Stomach (tissue), 9 donors: ENCODE results near the gene RHOBTB1. TPM values are rescaled to one million over a fixed set of nuclear protein-coding genes. Genes with fewer than 3 reads are reported as not detected.

Experiments used
- DNase-seq, 2 donors: peaks; one replicate each; pipeline versions ENCODE4 v3.0.0 to v3.0.0-alpha.2; 2013 to 2019
- H3K27ac ChIP-seq, 5 donors: fragments of 200-600 bp in 4 of 5; sonication (generic) in 4 of 5; one replicate each; pipeline ENCODE4 v1.5.1; 2013 to 2019; ENCODE audit warnings: mild to moderate bottlenecking in 1 of 5, moderate library complexity in 1 of 5
- H3K27me3 ChIP-seq, 3 donors: fragments of 200-600 bp; sonication (generic); one replicate each; pipeline ENCODE4 v1.5.1; 2017 to 2019; ENCODE audit warnings: mixed run types in 1 of 3
- H3K36me3 ChIP-seq, 4 donors: fragments of 200-600 bp; sonication (generic); 1 replicate in 3 of 4; 2 replicates in 1 of 4; pipeline ENCODE4 v1.5.1; 2016 to 2019
- H3K4me1 ChIP-seq, 4 donors: fragments of 200-600 bp; sonication (generic); one replicate each; pipeline ENCODE4 v1.5.1; 2016 to 2019
- H3K4me3 ChIP-seq, 4 donors: fragments of 200-600 bp; sonication (generic) in 3 of 4; one replicate each; pipeline ENCODE4 v1.5.1; 2016 to 2019; ENCODE audit warnings: mild to moderate bottlenecking in 1 of 4
- H3K9me3 ChIP-seq, 4 donors: fragments of 200-600 bp; sonication (generic); one replicate each; pipeline ENCODE4 v1.5.1; 2016 to 2019
- EP300 ChIP-seq: sonication (generic); formaldehyde crosslinking; IDR thresholded peaks from one replicate; pipeline ENCODE4 v1.6.1; 2017; ENCODE audit warnings: antibody characterized with exemption
- POLR2A ChIP-seq, 4 donors: fragments of 450-650 bp; IDR thresholded peaks; one replicate each; pipeline ENCODE4 v1.6.1; 2016; ENCODE audit warnings: antibody characterized with exemption in 4 of 4, control low read depth in 2 of 4, mild to moderate bottlenecking in 1 of 4, moderate library complexity in 1 of 4
- POLR2AphosphoS5 ChIP-seq, 3 donors: sonication (generic); formaldehyde crosslinking; IDR thresholded peaks; one replicate each; pipeline ENCODE4 v1.6.1; 2016; ENCODE audit warnings: antibody characterized with exemption in 3 of 3
- WGBS, 5 donors: extraction: QIAGEN DNeasy Blood & Tissue Kit in 3 of 5; methylation state at CpG; one replicate each; pipeline versions ENCODE4 v1.1.5 to v1.1.7; 2013 to 2018; 5-methylcytosine and 5-hydroxymethylcytosine counted together
- intact Hi-C: fragments of 100-400 bp; cut with DNase I; formaldehyde crosslinking; loops from one replicate; pipeline ENCODE4 v1.15.1; 2023; ENCODE audit warnings: low total_unique reads
- polyA plus RNA-seq, 3 donors: library from polyadenylated mRNA; stranded (reverse); fragments of 200-250 nt; gene quantifications; one replicate each; pipeline ENCODE4 v1.2.3, GENCODE V29; 2013
- total RNA-seq, 5 donors: library from RNA; depleted of rRNA; stranded (reverse); fragments of >200 nt; gene quantifications; one replicate each; pipeline versions ENCODE4 v1.1.0 to v1.2.3, GENCODE V29; 2014 to 2016
- TF ChIP-seq, protein P1 (sequence below), 7 experiments: fragments of 450-650 bp in 4 of 7; fragments of 200-600 bp in 3 of 7; sonication (generic) in 3 of 7; IDR thresholded peaks; one replicate each; pipeline ENCODE4 v1.5.1; 2016 to 2019; ENCODE audit warnings: antibody characterized with exemption in 7 of 7, control low read depth in 2 of 7, mild to moderate bottlenecking in 1 of 7
- donor health status: healthy with polysubstance abuse.
- donor health status: Bipolar disorder and iron deficiency.
- donor health status: healthy.

The RHOBTB1 gene
- total and polyA plus RNA-seq, 8 donors, result 2.3 to 302 (median 21.9) TPM

DNA sequence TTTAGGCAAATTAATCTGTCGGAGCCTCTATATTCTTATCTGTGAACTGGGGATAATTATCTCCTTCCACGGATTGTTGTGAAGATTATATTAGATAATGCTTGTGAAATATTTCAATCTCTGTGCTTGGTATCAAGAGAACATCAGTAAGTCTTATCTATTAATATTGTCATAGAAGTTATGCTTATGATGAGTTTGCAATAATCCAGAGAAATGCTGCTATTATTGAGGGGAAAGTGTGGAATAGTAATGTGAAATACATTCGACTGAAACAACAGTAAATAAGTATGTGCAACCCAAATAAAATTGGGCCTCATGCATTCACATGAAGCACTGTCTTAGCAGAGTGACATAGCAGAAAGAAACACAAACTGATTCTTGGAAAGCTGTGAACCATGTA is 13.7 kb downstream of the RHOBTB1 start:
- no peak for TF ChIP-seq POLR2AphosphoS5 (IDR thresholded peaks at IDR 0.05)
- TF ChIP-seq, protein P1, sequence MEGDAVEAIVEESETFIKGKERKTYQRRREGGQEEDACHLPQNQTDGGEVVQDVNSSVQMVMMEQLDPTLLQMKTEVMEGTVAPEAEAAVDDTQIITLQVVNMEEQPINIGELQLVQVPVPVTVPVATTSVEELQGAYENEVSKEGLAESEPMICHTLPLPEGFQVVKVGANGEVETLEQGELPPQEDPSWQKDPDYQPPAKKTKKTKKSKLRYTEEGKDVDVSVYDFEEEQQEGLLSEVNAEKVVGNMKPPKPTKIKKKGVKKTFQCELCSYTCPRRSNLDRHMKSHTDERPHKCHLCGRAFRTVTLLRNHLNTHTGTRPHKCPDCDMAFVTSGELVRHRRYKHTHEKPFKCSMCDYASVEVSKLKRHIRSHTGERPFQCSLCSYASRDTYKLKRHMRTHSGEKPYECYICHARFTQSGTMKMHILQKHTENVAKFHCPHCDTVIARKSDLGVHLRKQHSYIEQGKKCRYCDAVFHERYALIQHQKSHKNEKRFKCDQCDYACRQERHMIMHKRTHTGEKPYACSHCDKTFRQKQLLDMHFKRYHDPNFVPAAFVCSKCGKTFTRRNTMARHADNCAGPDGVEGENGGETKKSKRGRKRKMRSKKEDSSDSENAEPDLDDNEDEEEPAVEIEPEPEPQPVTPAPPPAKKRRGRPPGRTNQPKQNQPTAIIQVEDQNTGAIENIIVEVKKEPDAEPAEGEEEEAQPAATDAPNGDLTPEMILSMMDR (IDR thresholded peaks at IDR 0.05), result no peak
- TF ChIP-seq POLR2A (IDR thresholded peaks at IDR 0.05), result no peak
- no peak for TF ChIP-seq EP300
- H3K4me1 ChIP-seq, result peaks cover 0 to 26% (median 9%) of the 10 kb centered on the region in 4 donors
- H3K36me3 ChIP-seq, result peaks cover 0 to 8% (median 2%) of the 10 kb centered on the region in 4 donors
- WGBS, 5 donors, result 57 to 75% (median 70%) methylated on average over 3 of the region's 3 CpGs
- intact Hi-C loops, result no loop called here
- no peak overlapping the region for H3K4me3 ChIP-seq
- no peak for DNase-seq
- H3K27me3 ChIP-seq, result no peaks in the 10 kb centered on the region
- H3K9me3 ChIP-seq, result no peaks in the 10 kb centered on the region
- H3K27ac ChIP-seq, result no peak overlapping the region

- H3K9me3 ChIP-seq, result no peaks in the 10 kb centered on the region
- TF ChIP-seq EP300, result no peak
- TF ChIP-seq, protein P1 (IDR thresholded peaks at IDR 0.05), result no peak
- no peak for TF ChIP-seq POLR2A (IDR thresholded peaks at IDR 0.05)
- TF ChIP-seq POLR2AphosphoS5 (IDR thresholded peaks at IDR 0.05), result no peak
- H3K36me3 ChIP-seq, result peaks cover 0 to 18% (median 5%) of the 10 kb centered on the region in 4 donors
- H3K27ac ChIP-seq, result no peak overlapping the region
- peaks cover 0 to 18% (median 7%) of the 10 kb centered on the region in 4 donors for H3K4me1 ChIP-seq
- intact Hi-C loops, result no loop called here
- H3K27me3 ChIP-seq, result no peaks in the 10 kb centered on the region
- DNase-seq, result peak in 1 of 2 donors; percentile 36
- WGBS, 5 donors, result 54 to 77% (median 66%) methylated on average over 2 of the region's 2 CpGs
- H3K4me3 ChIP-seq, result no peak overlapping the region
Observed at GRCh38 chr10:60921633-60922032, 22.4 kb downstream of the RHOBTB1 start.

GRCh38 chr10:60920479-60920878 is 23.5 kb downstream of the RHOBTB1 start:
- intact Hi-C loops, result no loop called here
- Histone ChIP-seq H3K4me1 (peaks cover 0 to 23% (median 11%) of the 10 kb centered on the region in 4 donors), H3K9me3 (no peaks in the 10 kb centered on the region), H3K4me3 (no peak overlapping the region), H3K36me3 (peaks cover 0 to 18% (median 5%) of the 10 kb centered on the region in 4 donors), H3K27me3 (no peaks in the 10 kb centered on the region), H3K27ac (no peak overlapping the region)
- WGBS, 5 donors, result 91 to 95% (median 92%) methylated on average over 4 of the region's 4 CpGs
- TF ChIP-seq EP300 (no peak), POLR2A (IDR thresholded peaks at IDR 0.05) (no peak), POLR2AphosphoS5 (IDR thresholded peaks at IDR 0.05) (no peak)
- TF ChIP-seq, protein P1 (IDR thresholded peaks at IDR 0.05), result no peak
- no peak for DNase-seq

DNA sequence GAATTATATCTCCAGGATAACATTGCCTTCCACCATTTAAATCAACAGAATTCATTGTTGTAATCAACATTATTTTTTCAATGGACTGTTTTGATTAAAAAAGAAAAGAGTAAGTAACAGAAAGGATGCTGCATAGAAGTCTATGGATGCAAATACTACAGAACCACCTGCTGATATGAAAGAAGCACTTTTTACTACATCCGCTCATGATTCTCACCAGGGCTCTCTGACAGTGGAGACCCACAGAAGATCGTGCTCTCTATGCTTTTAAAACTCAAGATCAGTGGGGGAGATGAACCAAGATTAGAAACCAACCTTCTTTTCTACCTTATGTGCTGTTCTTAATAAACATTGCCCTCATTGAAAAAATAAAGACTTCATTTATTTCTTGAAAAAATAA is 24.4 kb downstream of the RHOBTB1 start:
- H3K36me3 ChIP-seq, result peaks cover 0 to 18% (median 3%) of the 10 kb centered on the region in 4 donors
- peaks cover 0 to 32% (median 14%) of the 10 kb centered on the region in 4 donors for H3K4me1 ChIP-seq
- H3K27me3 ChIP-seq, result no peaks in the 10 kb centered on the region
- no peak for TF ChIP-seq POLR2AphosphoS5 (IDR thresholded peaks at IDR 0.05)
- no peak for TF ChIP-seq POLR2A (IDR thresholded peaks at IDR 0.05)
- TF ChIP-seq, protein P1 (IDR thresholded peaks at IDR 0.05), result no peak
- TF ChIP-seq EP300, result no peak
- no peak overlapping the region for H3K4me3 ChIP-seq
- no peak overlapping the region for H3K27ac ChIP-seq
- intact Hi-C loops, result no loop called here
- 83 to 93% (median 87%) methylated on average over 2 of the region's 2 CpGs for WGBS, 5 donors
- DNase-seq, result no peak
- no peaks in the 10 kb centered on the region for H3K9me3 ChIP-seq
